Uterus (tissue), 4 donors: ENCODE measurements around the gene INPP5F. TPM values are rescaled to one million over a fixed set of nuclear protein-coding genes. Genes with fewer than 3 reads are reported as not detected.

Source experiments
- DNase-seq, 2 donors: peaks; one replicate each; pipeline ENCODE4 v3.0.0-alpha.2; 2019 to 2020
- H3K27ac ChIP-seq, 2 donors: fragments of 200-600 bp; sonication (generic); 1 replicate in 1 of 2; 2 replicates in 1 of 2; pipeline ENCODE4 v1.5.1; 2016 to 2018
- H3K27me3 ChIP-seq, 2 donors: fragments of 200-600 bp; sonication (generic); one replicate each; pipeline ENCODE4 v1.5.1; 2018 to 2019; ENCODE audit warnings: control low read depth in 1 of 2
- H3K36me3 ChIP-seq, 2 donors: fragments of 200-600 bp; sonication (generic); one replicate each; pipeline ENCODE4 v1.5.1; 2019; ENCODE audit warnings: control low read depth in 1 of 2
- H3K4me1 ChIP-seq, 2 donors: fragments of 200-600 bp; sonication (generic); one replicate each; pipeline ENCODE4 v1.5.1; 2018 to 2019; ENCODE audit warnings: control low read depth in 1 of 2
- H3K4me3 ChIP-seq, 2 donors: fragments of 200-600 bp; sonication (generic); 1 replicate in 1 of 2; 2 replicates in 1 of 2; pipeline ENCODE4 v1.5.1; 2018 to 2019; ENCODE audit warnings: mild to moderate bottlenecking in 1 of 2
- H3K9me3 ChIP-seq, 2 donors: fragments of 200-600 bp; sonication (generic); one replicate each; pipeline ENCODE4 v1.5.1; 2019; ENCODE audit warnings: control low read depth in 1 of 2
- CTCF ChIP-seq, 4 experiments: fragments of 200-600 bp in 2 of 4; fragments of 450-650 bp in 2 of 4; sonication (generic) in 2 of 4; IDR thresholded peaks; one replicate each; pipeline ENCODE4 v1.5.1; 2016 to 2019; ENCODE audit warnings: antibody characterized with exemption in 4 of 4, mild to moderate bottlenecking in 2 of 4, moderate library complexity in 1 of 4
- POLR2A ChIP-seq, 2 donors: fragments of 450-650 bp; IDR thresholded peaks; one replicate each; pipeline ENCODE4 v1.6.1; 2016; ENCODE audit warnings: antibody characterized with exemption in 2 of 2, mild to moderate bottlenecking in 1 of 2, moderate library complexity in 1 of 2
- intact Hi-C: fragments of 100-400 bp; cut with DNase I; formaldehyde crosslinking; loops from one replicate; pipeline ENCODE4 v1.15.1; 2023; ENCODE audit warnings: low total_unique reads
- total RNA-seq, 4 donors: library from RNA; depleted of rRNA in 3 of 4; stranded (reverse); fragments of >200 nt in 3 of 4; gene quantifications; one replicate each; pipeline versions ENCODE4 v1.1.0 to v1.2.4, GENCODE V29; 2014 to 2023
- donor health status: DM: yes; HTN: yes; CAD: no.

The INPP5F gene
- total RNA-seq, 4 donors from 2014 or later = 14.3 to 67.3 (median 27.8) TPM

GRCh38 chr10:119832951-119833350 lies 107.1 kb downstream of the INPP5F start:
- no peaks in the 10 kb centered on the region for H3K4me1 ChIP-seq
- H3K27me3 ChIP-seq = no peaks in the 10 kb centered on the region
- TF ChIP-seq CTCF (IDR thresholded peaks at IDR 0.05) = no peak
- no peak for TF ChIP-seq POLR2A (IDR thresholded peaks at IDR 0.05)
- DNase-seq = no peak
- H3K4me3 ChIP-seq = no peak overlapping the region
- intact Hi-C loops = no loop called here
- no peaks in the 10 kb centered on the region for H3K9me3 ChIP-seq
- no peaks in the 10 kb centered on the region for H3K36me3 ChIP-seq
- no peak overlapping the region for H3K27ac ChIP-seq

- Histone ChIP-seq H3K36me3 (no peaks in the 10 kb centered on the region), H3K27me3 (no peaks in the 10 kb centered on the region)
- intact Hi-C loops = no loop called here
These were observed 108.3 kb downstream of the INPP5F start for GRCh38 chr10:119834188-119834587.

GRCh38 chr10:119845656-119846055 lies 119.8 kb downstream of the INPP5F start:
- Histone ChIP-seq H3K4me1 (no peaks in the 10 kb centered on the region), H3K9me3 (no peaks in the 10 kb centered on the region), H3K4me3 (no peak overlapping the region), H3K27me3 (no peaks in the 10 kb centered on the region), H3K36me3 (no peaks in the 10 kb centered on the region), H3K27ac (no peak overlapping the region)
- intact Hi-C loops = no loop called here
- TF ChIP-seq CTCF (IDR thresholded peaks at IDR 0.05) = no peak
- no peak for TF ChIP-seq POLR2A (IDR thresholded peaks at IDR 0.05)
- no peak for DNase-seq

More at GRCh38 chr10:119834188-119834587, 108.3 kb downstream of the INPP5F start:
- no peaks in the 10 kb centered on the region for H3K4me1 ChIP-seq
- no peak overlapping the region for H3K4me3 ChIP-seq
- TF ChIP-seq CTCF (IDR thresholded peaks at IDR 0.05) = no peak
- no peak for TF ChIP-seq POLR2A (IDR thresholded peaks at IDR 0.05)
- no peak overlapping the region for H3K27ac ChIP-seq
- no peak for DNase-seq
- H3K9me3 ChIP-seq = no peaks in the 10 kb centered on the region

GRCh38 chr10:119849031-119849789 lies 123.4 kb downstream of the INPP5F start:
- Histone ChIP-seq H3K4me1 (no peaks in the 10 kb centered on the region), H3K27ac (no peak overlapping the region), H3K36me3 (no peaks in the 10 kb centered on the region), H3K27me3 (no peaks in the 10 kb centered on the region), H3K4me3 (no peak overlapping the region), H3K9me3 (no peaks in the 10 kb centered on the region)
- intact Hi-C loops = no loop called here
- TF ChIP-seq POLR2A (IDR thresholded peaks at IDR 0.05) = no peak
- DNase-seq = no peak

GRCh38 chr10:119849944-119850343 lies 124.1 kb downstream of the INPP5F start:
- Histone ChIP-seq H3K9me3 (no peaks in the 10 kb centered on the region), H3K4me1 (no peaks in the 10 kb centered on the region), H3K4me3 (no peak overlapping the region), H3K27me3 (no peaks in the 10 kb centered on the region), H3K36me3 (no peaks in the 10 kb centered on the region), H3K27ac (no peak overlapping the region)
- TF ChIP-seq CTCF (IDR thresholded peaks at IDR 0.05) = no peak
- no peak for TF ChIP-seq POLR2A (IDR thresholded peaks at IDR 0.05)
- intact Hi-C loops = no loop called here
- no peak for DNase-seq
